GM13977 (cell line): ENCODE data around the gene APBA1.

Experiments
- DNase-seq: peaks from one replicate; pipeline ENCODE4 v3.0.0; 2012; ENCODE audit warnings: low spot score
- CTCF ChIP-seq: IDR thresholded peaks from 2 replicates; pipeline ENCODE4 v1.5.1; 2012; ENCODE audit warnings: mild to moderate bottlenecking, control low read depth; ENCODE audit not compliant: insufficient read depth; ENCODE audit errors: extremely low read depth, missing control alignments
- in situ Hi-C: fragments of 300-500 bp; cut with MboI; formaldehyde crosslinking; loops from one replicate; pipeline ENCODE4 v1.12.0; 2022; ENCODE audit warnings: low sequenced_read_pairs, low pct_unique_long_range_greater_than_20kb, mixed read lengths, inconsistent platforms; ENCODE audit not compliant: unreplicated experiment

APBA1 gene

GRCh38 chr9:69468380-69468779 is 203.8 kb downstream of the APBA1 start:
- in situ Hi-C loops: no loop called here
- no peak for DNase-seq
- TF ChIP-seq CTCF: no peak

GRCh38 chr9:69466151-69466550 is 206.0 kb downstream of the APBA1 start:
- in situ Hi-C loops: no loop called here
- TF ChIP-seq CTCF: no peak
- DNase-seq: no peak

- no peak for DNase-seq
- in situ Hi-C loops: no loop called here
- TF ChIP-seq CTCF: no peak
These were observed 206.7 kb downstream of the APBA1 start for GRCh38 chr9:69465473-69465872.

GRCh38 chr9:69463497-69464068 is 208.6 kb downstream of the APBA1 start:
- no peak for DNase-seq
- no peak for TF ChIP-seq CTCF
- in situ Hi-C loops: no loop called here

- no peak for TF ChIP-seq CTCF
- no peak for DNase-seq
- in situ Hi-C loops: no loop called here
These were observed 209.8 kb downstream of the APBA1 start for GRCh38 chr9:69462394-69462793.

- in situ Hi-C loops: no loop called here
- no peak for TF ChIP-seq CTCF
- DNase-seq: no peak
These were observed 210.9 kb downstream of the APBA1 start for GRCh38 chr9:69461103-69461887.
